COR-L47 (cell line): ENCODE results near the gene DCST2.

Experiments used
- DNase-seq: peaks from one replicate; lab custom pipeline; 2025; lab: John Stamatoyannopoulos, UW

The DCST2 gene

GRCh38 chr1:155033524-155033923 lies at the start of gene DCST2, which contains the start of gene DCST1:
Gene DCST2, minus strand, starts transcription at chr1:155033781. Its CDS starts 80 bp downstream, at chr1:155033701.
Gene DCST1, plus strand, starts transcription at chr1:155033824. Its CDS starts 213 bp downstream, at chr1:155034037.
- DNase-seq: no peak

- DNase-seq: no peak
These were observed 49.5 kb upstream of the DCST2 start for GRCh38 chr1:155083052-155083541.

- no peak for DNase-seq
These were observed 48.9 kb upstream of the DCST2 start for GRCh38 chr1:155082301-155083051.

- peak; percentile 39 for DNase-seq
These were observed 48.1 kb upstream of the DCST2 start for GRCh38 chr1:155081472-155082300.

GRCh38 chr1:155080312-155081228 lies 47.0 kb upstream of the DCST2 start:
- peak; percentile 74 for DNase-seq

GRCh38 chr1:155079487-155080311 lies 46.1 kb upstream of the DCST2 start:
- DNase-seq: no peak

GRCh38 chr1:155079210-155079486 lies 45.6 kb upstream of the DCST2 start:
- DNase-seq: no peak

GRCh38 chr1:155078469-155079209 lies 45.1 kb upstream of the DCST2 start, which contains the start of gene EFNA3:
Gene EFNA3, plus strand, starts transcription at chr1:155078837. Its CDS starts 105 bp downstream, at chr1:155078942.
- DNase-seq: peak; percentile 77

- no peak for DNase-seq
These were observed 44.3 kb upstream of the DCST2 start for GRCh38 chr1:155077758-155078445.

GRCh38 chr1:155077346-155077745 lies 43.8 kb upstream of the DCST2 start:
- no peak for DNase-seq

GRCh38 chr1:155076371-155076770 lies 42.8 kb upstream of the DCST2 start:
- no peak for DNase-seq

GRCh38 chr1:155075535-155075934 lies 42.0 kb upstream of the DCST2 start:
- DNase-seq: peak; percentile 55

GRCh38 chr1:155073377-155074242 lies 40.0 kb upstream of the DCST2 start:
- no peak for DNase-seq

GRCh38 chr1:155072531-155073289 lies 39.1 kb upstream of the DCST2 start:
- DNase-seq: no peak

GRCh38 chr1:155071701-155072100 lies 38.1 kb upstream of the DCST2 start:
- DNase-seq: no peak

- no peak for DNase-seq
These were observed 37.4 kb upstream of the DCST2 start for GRCh38 chr1:155070721-155071569.

- peak; percentile 59 for DNase-seq
These were observed 36.6 kb upstream of the DCST2 start for GRCh38 chr1:155070158-155070621.
